ENCODE results near the gene GTF3A.

GTF3A gene

DNA sequence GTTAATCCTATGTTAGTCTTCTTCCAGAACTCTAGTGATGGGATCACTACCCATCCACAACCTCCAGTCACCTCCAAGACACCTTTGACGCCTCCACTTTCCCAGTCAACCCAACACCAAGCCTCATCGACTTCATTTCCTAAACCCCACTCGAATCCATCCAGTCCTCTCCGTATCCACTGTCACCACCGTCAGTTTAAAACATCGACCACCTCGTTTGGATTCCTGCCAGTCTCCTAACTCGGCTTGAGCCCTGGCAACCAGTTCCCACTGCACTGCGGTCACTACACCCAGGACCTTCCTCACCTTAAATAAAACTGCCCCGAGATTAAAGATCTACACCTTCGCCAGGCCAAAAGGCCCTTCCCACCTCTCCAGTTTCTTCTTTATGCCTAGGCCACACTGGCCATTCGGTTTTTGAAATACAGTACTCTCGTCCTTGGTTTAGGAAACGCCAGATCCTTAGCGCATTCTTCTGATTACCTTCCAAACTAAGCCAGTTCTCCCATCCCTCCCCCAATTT is 24.7 kb downstream of the GTF3A start:
- DNase-seq, result no peak

DNA sequence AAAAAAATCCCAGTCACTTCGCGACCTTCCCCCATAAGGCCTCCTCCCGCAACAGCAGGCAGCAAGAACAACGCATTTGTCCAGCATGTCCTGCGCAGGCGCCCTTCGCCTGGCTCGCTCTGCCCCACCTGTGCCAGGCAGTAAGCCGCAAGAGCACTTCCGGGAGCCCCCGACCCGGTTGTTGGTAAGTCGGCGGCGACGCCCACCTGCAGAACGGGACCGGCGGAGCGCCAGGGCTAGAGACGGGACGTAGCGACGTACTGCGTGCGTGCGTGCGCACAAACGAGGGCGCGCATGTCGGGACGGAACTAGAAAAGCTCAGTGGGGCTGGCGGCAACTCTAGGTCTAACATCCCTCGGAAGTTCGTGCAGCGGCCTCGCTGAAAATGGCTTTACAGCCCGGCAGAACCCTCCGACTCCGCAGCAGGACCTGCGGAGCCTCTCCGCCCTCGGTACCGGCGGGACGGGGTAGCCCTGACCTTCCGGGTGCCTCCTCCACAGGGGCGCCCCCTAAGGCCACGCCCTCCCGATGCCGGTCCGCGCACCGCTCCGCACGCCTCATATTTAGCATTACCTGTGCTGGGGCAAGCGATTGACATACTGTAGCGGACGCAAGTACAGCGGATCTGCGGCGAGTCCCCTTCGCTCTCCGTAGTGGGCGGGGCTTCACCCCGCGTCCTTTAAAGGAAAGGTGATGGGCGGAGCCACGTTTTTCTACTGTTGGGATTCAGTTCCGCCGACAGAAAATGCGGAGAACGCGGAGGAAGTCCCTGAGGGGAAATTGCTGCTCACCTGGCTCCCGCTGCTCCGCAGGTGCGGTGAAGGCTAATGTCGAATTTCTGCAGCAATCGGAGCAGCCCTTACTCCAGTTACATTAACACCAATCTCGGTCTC is 25.8 kb downstream of the GTF3A start, which contains the start of gene MTIF3:
Gene MTIF3, minus strand, starts transcription at position 629 of the 893 bp plus-strand sequence. CDS start 10,116 bp downstream, outside the sequence.
- peak; percentile 93 to 96 for DNase-seq

DNA sequence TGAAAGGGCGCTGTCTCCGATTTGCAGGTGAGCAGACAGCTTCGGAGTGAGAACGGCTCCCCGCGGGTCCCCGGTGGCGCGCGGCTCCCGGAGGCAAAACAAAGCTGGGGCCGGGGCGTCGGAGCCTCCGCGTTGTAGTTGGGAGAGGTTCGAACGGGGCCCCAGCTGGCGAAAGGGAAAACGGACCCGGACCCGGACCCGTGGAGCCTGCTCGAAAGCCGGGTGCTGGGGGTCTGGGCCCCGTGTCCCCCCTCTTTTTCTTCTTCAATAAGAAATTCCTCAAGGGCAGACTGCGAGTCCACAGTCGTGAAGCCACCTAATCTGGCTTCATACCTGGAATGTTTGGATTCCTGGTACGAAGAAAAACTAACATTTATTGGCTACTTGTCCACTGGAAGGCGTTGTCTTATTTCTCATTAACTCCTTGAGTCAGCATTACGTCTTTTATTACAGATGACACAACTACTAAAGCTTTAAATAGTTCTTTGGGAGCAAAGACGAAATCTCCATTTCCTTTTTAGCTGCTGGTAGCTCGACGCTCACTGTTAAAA is 26.6 kb downstream of the GTF3A start:
- peak; percentile 36 to 61 for DNase-seq

DNA sequence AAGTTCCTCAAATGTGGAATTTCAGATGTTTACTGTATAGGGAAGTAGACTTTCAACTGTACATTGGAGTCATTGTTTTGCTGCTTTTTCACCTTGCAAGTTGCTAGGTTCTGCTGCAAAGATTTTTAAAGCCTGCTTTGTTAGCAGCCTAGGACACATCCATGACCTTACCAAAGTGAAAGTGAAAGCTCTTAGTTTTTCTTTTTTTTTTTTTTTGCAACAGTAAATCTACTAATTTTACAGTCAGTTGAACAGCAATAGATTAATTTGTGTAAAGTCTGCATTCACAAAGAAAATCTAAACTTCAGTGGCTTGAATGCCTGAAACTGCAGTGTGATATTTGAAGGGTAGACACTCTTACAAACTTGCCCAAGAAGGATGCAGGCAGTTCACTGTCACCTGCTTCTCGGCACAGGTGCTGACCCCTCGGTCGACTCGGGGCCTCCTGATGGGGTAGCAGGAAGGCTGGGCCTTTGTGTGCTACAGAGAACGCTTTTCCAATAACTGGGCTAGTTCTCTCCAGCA is 31.0 kb downstream of the GTF3A start:
- no peak for DNase-seq

DNA sequence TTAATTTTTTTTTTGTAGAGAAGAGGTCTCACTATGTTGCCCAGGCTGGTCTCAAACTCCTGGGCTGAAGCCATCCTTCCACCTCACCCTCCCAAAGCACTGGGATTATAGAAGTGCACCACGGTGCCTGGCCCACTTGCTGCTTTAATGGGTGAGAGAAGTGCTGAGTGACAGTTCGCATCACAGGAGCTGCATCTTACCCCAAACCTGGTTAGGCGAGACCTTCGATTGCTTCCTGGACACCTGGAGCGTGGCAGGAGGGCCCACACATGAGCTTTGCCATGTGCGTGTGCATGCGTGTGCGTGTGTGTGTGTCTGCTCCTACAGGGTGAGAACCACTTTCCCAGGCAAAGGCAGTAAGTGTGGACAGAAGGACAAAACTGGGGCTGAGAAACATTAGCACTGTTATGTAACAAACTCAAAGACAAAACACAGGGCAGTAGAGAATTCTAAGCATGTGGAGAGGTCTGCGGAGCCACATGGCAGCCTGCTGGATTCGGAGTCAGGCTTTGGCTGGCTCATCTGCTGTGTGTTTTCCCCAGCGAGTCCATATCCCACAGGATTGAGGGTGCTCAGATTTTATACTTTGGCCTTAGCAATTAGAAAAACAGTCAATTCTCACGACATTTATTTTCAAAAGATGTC is 37.6 kb downstream of the GTF3A start:
- no peak for DNase-seq

DNA sequence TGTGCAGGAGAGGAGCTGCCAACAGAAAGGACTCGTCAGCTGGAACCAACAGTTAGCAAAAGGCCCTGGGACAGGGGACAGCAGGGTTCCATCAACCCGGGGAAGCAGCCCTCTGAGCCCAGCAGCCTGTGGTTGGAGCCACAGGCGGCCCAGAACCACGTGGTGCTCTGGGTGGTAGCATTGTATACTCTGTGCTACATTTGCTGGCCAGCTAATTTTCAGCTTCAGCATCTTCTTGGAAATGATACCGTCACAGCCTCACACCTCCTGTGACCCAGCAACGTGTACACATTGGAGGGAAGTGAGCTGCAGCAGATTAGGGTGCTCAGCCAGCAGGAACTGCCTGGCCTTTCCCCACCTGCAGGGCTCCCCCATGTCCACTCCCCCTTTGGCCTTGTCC is 39.1 kb downstream of the GTF3A start:
- DNase-seq, result no peak

DNA sequence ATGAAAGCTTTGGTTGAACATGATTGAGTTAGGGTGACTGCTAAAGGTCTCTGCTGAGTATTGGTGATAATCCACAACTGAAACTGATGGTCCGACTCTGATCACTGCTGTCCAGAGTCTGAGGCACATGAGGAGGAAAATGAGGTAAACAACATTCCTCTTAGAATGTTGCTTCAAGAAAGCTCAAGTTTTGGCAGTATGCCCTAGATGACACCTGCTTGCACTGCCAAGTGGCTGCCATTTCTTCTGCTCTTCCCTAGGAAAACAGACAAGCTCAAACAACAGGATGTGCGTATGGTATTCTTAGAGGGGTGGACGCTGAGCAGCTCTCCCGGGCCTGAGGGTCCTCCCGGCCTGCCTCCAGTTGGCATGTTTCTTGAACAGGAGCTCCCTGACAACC is 41.2 kb downstream of the GTF3A start:
- DNase-seq, result no peak

DNA sequence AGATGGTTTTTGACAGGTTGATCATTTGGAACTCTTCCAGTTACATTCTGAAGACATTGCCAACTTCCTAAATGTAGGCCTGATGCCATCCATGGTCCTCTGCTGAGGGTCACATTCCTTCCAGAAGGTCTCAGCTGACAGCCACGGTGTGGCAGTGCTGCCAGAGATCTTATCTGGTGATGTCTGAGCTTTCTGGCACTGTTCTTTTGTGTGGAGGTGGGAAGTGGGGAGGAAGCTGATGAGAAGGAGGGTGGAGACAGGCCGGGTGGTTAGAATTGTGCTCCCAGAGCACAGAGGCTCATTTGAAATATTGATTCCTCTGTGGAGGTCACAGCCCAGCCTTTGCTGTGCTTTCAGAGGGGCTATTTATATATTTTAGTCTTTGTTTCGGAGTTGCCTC is 42.1 kb downstream of the GTF3A start:
- DNase-seq, result no peak

DNA sequence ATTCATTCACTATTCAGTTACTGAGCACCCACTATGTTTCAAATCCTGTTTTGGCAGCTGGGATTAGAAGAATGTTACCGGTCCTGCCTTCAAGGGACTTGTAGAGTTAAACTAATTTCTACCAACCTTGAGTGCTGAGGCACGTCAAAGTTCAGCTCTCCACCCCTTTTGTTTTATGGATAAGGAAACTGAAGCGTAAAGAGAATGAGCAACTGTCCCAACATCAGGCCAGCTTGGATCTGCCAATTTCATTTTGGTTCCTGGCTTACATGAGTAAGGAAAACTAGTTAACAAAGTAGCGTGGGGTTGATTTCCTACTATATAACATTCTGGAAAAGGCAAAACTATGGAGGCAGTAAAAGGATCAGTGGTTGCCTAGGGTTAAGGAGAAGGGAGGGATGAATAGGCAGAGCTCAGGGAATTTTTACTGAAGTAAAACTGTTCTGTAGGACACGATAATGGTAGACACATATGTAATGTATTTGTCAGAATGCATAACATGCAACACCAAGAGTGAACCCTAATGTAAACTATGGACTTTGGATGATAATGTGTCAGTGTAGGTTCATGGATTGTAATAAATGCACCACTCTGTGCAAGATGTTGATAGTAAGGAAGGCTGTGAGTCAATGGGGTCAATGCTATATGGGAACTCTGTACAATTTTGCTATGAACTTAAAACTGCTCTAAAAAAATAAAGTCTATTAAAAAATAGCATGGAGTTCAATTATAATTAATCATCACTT is 45.8 kb downstream of the GTF3A start:
- no peak for DNase-seq

DNA sequence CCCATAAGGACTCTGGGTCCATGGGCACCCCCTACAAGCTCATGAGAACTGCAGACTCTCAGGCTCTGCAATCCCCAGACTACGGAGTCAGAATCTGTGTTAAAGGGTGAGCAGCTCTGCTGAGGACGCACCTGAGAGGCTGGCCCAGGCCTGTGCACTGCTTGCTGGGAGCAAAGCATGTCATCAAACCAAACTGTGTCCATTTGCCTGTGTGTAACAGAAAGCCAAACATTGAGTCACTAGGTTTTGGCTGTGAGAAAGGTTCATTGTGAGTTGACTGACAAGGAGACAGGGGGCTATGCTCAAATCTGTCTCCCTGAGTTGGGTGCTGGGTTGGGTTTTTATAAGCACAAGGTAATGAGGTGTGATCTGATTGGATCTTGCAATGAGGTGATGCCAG is 48.0 kb downstream of the GTF3A start:
- no peak for DNase-seq

DNA sequence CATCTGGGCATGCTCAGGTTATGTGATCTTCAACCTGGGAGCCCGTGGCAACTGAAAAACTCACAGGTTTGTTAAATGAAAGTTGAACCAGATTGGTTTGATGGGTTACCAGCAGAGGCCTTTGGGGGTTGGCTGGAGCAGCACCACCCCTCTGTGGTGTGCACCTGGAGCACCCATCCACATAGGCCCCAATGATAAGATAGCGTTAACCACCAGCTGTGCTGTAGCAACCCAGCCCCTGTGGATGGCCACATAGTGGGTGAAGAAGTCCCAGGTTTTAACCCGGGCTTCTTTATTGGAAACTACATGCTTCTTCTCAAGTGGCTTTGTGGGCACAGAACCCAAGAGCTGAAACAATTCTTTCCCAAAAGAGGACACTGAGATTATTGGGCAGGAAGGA is 48.5 kb downstream of the GTF3A start:
- no peak for DNase-seq

DNA sequence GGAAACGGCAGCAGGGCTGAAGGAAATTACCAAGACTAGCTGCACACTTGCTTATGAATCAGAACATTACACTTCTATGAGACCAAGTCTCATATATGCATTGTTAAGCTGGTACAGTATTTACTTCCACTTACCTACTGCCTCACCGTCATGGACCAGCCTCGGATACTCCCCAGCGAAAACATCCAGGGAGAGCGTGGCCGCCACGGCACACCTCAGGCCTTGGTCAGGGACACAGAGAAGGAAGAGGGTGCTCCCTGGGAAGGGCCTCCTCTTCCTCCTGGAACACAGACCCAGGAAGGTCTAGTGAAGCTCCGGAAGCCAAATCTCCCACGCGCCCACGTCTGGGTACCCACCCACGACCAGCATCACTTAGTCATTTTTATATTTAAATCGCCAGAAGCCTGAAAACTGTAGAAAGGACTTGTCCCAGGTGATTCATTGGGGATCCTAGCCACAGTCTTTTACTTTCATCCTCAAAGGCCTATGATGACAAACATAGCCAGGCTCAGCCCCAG is 50.4 kb downstream of the GTF3A start:
- no peak for DNase-seq

DNA sequence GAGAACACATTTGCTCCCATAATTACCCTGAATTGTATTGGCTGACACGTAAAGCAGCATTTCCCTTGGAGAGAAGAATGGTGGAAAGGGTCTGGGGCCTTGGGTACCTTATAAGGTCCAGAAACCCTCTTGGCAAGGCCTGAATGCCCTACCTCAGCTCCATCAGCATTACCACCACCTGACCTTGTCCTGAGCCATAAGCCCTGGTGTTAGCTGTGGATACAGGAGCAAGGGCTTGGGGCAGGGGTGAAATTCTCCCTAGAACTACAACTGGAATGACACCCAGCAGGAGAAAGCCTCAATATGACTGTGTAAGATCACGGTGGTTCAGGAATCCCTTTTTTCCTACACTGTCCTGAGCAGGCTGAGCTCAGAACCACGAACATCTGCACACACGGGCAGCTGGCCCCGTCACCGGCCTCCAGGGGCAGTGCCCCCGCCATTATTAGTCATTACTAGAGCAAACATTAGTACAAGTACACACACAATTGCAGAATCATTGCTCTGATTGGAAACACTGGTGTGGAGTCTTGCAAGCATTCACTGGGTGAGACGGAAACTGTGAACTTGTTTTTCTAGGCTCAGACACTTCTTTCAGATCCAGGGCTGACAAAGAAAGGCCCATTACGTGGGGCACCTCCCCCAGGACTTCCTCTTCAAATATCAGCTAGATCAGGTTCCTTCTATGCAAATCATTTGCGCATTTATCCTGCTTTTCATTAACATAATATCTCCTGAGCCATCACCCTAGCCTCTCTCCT is 52.7 kb downstream of the GTF3A start:
- peak in 1 of 2 donors; percentile 5 for DNase-seq

DNA sequence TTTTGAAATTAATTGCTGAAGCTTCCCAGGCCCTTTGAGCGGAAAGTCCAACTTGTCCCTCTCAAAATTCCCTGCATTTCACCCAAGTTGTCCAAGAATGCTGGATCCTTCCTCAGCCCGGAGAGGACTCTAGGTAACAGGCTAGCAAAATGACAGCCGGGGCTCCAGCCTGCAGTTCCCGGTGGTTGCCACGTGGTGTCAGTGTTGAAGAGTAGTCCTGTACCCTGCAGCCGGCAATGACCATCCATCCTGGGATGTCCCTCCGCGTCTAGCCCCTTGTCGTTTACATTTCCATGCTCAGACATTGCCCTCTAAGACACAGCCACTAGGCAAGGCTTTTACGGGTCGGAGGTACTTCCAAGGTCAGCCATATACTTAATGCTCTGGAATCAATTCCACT is 57.3 kb downstream of the GTF3A start:
- peak; percentile 22 to 49 for DNase-seq

DNA sequence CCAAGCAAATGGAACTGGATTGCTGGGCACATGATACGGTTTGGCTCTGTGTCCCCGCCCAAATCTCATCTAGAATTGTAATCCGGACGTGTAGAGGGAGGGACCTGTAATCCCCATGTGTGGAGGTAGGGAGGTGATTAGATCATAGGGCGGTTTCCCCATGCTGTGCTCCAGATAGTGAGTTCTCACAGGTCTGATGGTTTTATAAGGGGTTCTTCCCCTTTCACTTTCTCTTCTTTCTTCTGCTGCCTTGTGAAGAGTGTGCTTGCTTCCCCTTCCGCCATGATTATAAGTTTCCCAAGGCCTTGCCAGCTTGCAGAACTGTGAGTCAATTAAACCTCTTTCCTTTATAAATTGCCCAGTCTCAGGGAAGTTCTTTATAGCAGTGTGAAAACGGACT is 58.6 kb downstream of the GTF3A start:
- DNase-seq, result peak; percentile 87 to 92

DNA sequence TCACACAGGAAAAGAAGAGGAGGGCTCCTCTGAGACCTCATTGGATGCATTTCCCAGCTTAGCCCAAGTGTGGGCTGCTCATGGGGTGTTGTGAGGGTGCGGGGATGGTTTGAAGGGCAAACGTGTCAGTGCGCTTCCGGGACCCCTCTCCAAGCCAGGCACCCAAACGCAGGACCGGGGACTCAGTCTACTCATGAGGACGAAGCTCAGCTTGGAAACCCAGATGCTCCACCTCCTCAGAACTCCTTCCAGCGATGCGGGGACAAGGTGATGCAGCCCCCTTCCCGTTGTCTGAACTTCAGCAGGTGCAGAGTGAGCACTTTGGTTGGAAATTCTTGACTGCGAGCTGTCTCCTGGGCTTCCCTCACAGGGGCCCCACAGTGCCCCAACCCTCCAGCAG is 59.0 kb downstream of the GTF3A start:
- DNase-seq, result no peak
